ACC112 (cell line): ENCODE results near the gene MATCAP1.

ENCODE experiments used
- H2AFZ ChIP-seq: fragments of 200-600 bp; sonication (generic); one replicate; pipeline ENCODE4 v1.6.0; 2017; ENCODE audit warnings: antibody characterized with exemption, low read length; ENCODE audit not compliant: unreplicated experiment
- H3K27ac ChIP-seq: fragments of 200-600 bp; sonication (generic); 2 replicates; pipeline ENCODE4 v1.5.1; 2014; ENCODE audit warnings: low read depth, mild to moderate bottlenecking, antibody characterized with exemption, low read length, moderate library complexity
- H3K27me3 ChIP-seq: fragments of 200-600 bp; sonication (generic); 2 replicates; pipeline ENCODE4 v1.6.1; 2014; ENCODE audit warnings: mild to moderate bottlenecking, antibody characterized with exemption, low read length, moderate library complexity, mixed read lengths; ENCODE audit not compliant: insufficient read depth
- H3K36me3 ChIP-seq: fragments of 200-600 bp; sonication (generic); 2 replicates; pipeline ENCODE4 v1.6.1; 2016; ENCODE audit warnings: mild to moderate bottlenecking, antibody characterized with exemption, low read length, moderate library complexity, mixed read lengths; ENCODE audit not compliant: insufficient read depth
- H3K4me1 ChIP-seq: fragments of 200-600 bp; sonication (generic); one replicate; pipeline ENCODE4 v1.6.1; 2016; ENCODE audit warnings: low read length, mixed read lengths; ENCODE audit not compliant: insufficient read depth, unreplicated experiment, control insufficient read depth
- H3K4me3 ChIP-seq: fragments of 200-600 bp; sonication (generic); 2 replicates; pipeline ENCODE4 v1.5.1; 2014; ENCODE audit warnings: mild to moderate bottlenecking, low read depth, low read length
- H3K79me2 ChIP-seq: fragments of 200-600 bp; sonication (generic); one replicate; pipeline ENCODE4 v1.6.0; 2016; ENCODE audit warnings: low read length; ENCODE audit not compliant: control insufficient read depth, unreplicated experiment, insufficient read depth

Gene MATCAP1

DNA sequence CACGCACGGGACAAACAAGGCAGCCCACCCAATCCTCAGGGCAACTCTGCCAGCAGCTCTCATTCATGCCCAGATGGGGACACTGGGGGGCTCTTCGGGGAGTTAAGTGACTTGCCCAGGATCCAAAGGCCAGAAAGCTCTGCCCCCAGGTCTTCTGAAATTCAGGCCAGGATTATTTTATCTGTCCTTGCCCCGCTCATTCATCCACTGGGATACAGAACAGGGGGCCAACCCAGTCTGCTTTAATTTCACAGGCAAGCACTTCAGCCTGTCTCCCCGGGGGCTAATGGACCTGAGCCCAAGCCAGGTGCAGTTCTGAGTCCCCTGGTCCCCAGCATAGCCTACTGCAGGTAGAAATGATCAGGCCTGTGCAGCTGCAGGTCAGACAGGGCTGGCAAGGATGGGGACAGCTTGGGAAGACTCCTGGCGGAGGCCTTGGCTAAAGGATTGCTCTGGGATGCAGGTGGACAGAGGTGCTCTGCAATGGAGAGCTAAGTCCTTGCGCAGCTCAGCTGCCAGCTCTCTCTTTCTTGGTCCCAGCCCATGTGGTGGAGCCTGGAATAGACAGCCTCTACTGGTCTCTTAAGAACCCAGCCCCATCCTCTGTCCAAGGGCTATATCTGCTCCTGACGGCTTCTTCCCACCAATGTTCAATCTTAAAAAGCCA, 32.2 kb downstream of the MATCAP1 start:
- peak overlapping the region; percentile 81; the same call in 1 of the 2 replicates for H3K27ac ChIP-seq
- peaks cover 15% of the 10 kb centered on the region; the same call in 1 of the 2 replicates for H3K36me3 ChIP-seq
- H3K27me3 ChIP-seq, result no peaks in the 10 kb centered on the region
- H3K4me3 ChIP-seq, result peak overlapping the region; percentile 86
- peak overlapping the region; percentile 74 for H2AFZ ChIP-seq
- peaks cover 6% of the 10 kb centered on the region for H3K79me2 ChIP-seq
- peaks cover 7% of the 10 kb centered on the region for H3K4me1 ChIP-seq

DNA sequence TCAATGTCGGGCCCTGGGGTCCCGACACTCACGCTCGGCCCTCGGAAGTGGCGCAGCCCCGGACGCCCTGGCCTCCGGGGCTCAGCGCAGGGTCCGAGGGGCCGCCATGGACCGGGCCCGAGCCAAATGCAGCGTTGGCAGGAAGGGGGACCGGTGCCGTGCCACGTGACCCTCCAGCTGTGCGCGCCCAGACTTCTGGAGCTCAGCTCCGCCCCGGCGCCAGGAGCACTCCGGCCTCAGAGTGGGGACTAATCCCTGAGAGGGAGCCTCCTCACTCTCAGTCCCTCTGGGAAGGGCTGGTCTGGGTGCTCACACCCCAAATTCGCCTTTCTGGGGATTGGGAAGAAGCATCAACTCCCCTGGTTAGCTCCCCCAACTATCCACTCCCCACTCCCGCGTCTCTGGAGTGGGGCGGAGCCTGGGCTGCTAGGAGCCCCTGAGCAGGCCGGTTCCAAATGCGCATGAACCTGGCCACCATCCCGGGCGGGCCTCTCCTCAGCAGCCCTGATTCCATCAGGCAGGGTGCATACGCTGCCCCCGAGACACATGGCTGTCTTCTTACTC, 32.8 kb downstream of the MATCAP1 start, which contains the start of gene B3GNT9:
TSS of gene B3GNT9 (minus strand) at position 166 of the 564 bp plus-strand sequence. CDS start 513 bp downstream, outside the sequence.
- Histone ChIP-seq H3K27ac (peak within 1 kb of the TSS; percentile 81), H3K36me3 (peaks cover 15% of the 10 kb centered on the region; the same call in 1 of the 2 replicates), H2AFZ (peak within 1 kb of the TSS; percentile 74)

DNA sequence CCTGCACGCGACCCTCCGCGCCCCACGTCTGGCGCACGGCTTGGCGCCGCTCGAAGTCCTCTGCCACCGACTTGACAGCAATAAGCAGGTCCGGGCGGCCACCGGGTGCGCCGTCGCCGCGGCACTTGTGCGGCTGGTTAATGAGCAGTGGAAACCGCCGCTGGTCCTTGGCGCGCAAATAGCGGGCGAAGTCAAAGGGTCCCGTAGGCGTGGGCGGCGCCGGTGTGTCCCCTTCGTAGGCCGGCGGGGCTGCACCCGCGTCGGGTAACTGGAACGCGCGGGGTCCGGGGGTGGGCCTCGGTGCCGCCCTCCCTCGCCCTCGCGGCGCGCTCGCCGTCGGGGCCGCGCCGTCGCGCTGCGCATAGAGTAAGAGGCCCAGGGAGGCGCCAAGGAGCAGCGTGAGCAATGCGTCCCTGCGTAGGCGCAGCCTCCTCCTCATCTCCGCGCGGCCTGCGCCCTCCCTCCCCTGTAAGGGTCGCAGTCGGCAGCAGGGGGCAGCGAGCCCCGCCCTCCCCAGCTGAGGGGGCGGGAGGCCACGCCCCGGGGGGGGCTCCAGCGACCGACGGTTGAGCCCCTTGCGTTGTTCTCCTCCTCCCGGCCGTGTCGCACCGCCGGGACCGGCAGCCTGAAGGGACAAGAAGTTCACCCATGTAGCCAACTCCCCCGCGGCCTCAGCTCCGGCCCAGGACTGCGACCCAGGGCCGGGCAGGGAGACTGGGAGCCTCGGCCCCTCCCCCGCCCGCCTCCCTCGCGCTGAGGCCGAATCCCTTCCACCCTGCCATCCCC, 33.5 kb downstream of the MATCAP1 start:
- H3K4me3 ChIP-seq, result peak overlapping the region; percentile 86
- peak overlapping the region; percentile 74 for H2AFZ ChIP-seq
- H3K27ac ChIP-seq, result peak overlapping the region; percentile 81

More for the DNA sequence above, 32.8 kb downstream of the MATCAP1 start, which contains the start of gene B3GNT9:
- Histone ChIP-seq H3K4me1 (peaks cover 7% of the 10 kb centered on the region), H3K27me3 (no peaks in the 10 kb centered on the region), H3K4me3 (peak within 1 kb of the TSS; percentile 86), H3K79me2 (peaks cover 6% of the 10 kb centered on the region)

GRCh38 chr16:67149276-67150046, 34.3 kb downstream of the MATCAP1 start:
- H3K36me3 ChIP-seq, result peaks cover 15% of the 10 kb centered on the region; the same call in 1 of the 2 replicates
- H3K79me2 ChIP-seq, result peaks cover 6% of the 10 kb centered on the region
- H3K27ac ChIP-seq, result no peak overlapping the region
- H3K4me1 ChIP-seq, result peaks cover 7% of the 10 kb centered on the region
- peak overlapping the region; percentile 86 for H3K4me3 ChIP-seq
- no peak overlapping the region for H2AFZ ChIP-seq
- no peaks in the 10 kb centered on the region for H3K27me3 ChIP-seq

More for the DNA sequence above, 33.5 kb downstream of the MATCAP1 start:
- Histone ChIP-seq H3K79me2 (peaks cover 6% of the 10 kb centered on the region), H3K27me3 (no peaks in the 10 kb centered on the region), H3K36me3 (peaks cover 15% of the 10 kb centered on the region; the same call in 1 of the 2 replicates), H3K4me1 (peaks cover 7% of the 10 kb centered on the region)

- Histone ChIP-seq H3K27ac (no peak overlapping the region), H3K27me3 (no peaks in the 10 kb centered on the region), H2AFZ (no peak overlapping the region), H3K4me1 (peaks cover 7% of the 10 kb centered on the region), H3K36me3 (peaks cover 18% of the 10 kb centered on the region; the same call in 1 of the 2 replicates), H3K79me2 (peaks cover 6% of the 10 kb centered on the region), H3K4me3 (no peak overlapping the region)
Observed at GRCh38 chr16:67148656-67149275, 35.0 kb downstream of the MATCAP1 start.

DNA sequence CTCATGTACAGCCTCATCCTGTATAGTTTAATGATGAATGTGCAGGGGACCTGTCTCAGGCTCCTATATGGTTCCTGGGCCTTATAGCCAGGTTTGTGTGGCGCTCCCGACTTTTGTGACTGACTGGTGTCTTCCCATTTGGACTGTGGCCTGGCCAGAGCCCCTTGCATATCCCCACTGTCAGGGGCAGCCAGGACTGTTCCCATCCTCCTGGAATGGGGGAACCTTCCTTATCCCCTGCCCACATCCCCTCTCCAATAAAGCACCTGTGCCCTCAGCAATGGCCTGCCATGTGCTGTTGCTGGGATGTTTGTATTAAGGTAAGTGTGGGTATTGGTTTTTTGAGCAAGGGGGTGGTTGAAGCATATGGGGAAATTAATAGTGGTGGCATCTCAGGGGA, 35.5 kb downstream of the MATCAP1 start:
- Histone ChIP-seq H3K36me3 (peaks cover 20% of the 10 kb centered on the region; the same call in 1 of the 2 replicates), H3K4me1 (peaks cover 7% of the 10 kb centered on the region), H3K79me2 (peaks cover 6% of the 10 kb centered on the region), H3K27ac (no peak overlapping the region), H2AFZ (no peak overlapping the region), H3K4me3 (no peak overlapping the region), H3K27me3 (no peaks in the 10 kb centered on the region)

- Histone ChIP-seq H2AFZ (no peak overlapping the region), H3K36me3 (peaks cover 20% of the 10 kb centered on the region; the same call in 1 of the 2 replicates), H3K4me3 (no peak overlapping the region), H3K4me1 (peaks cover 7% of the 10 kb centered on the region), H3K27me3 (no peaks in the 10 kb centered on the region), H3K79me2 (peaks cover 6% of the 10 kb centered on the region), H3K27ac (no peak overlapping the region)
Observed at GRCh38 chr16:67147437-67148140, 36.2 kb downstream of the MATCAP1 start.

- peaks cover 7% of the 10 kb centered on the region for H3K4me1 ChIP-seq
- H3K27ac ChIP-seq, result no peak overlapping the region
- no peak overlapping the region for H2AFZ ChIP-seq
- peaks cover 20% of the 10 kb centered on the region; the same call in 1 of the 2 replicates for H3K36me3 ChIP-seq
- H3K27me3 ChIP-seq, result no peaks in the 10 kb centered on the region
- no peak overlapping the region for H3K4me3 ChIP-seq
- peaks cover 6% of the 10 kb centered on the region for H3K79me2 ChIP-seq
Observed at GRCh38 chr16:67146523-67147357, 37.0 kb downstream of the MATCAP1 start.

- Histone ChIP-seq H3K27ac (no peak overlapping the region), H2AFZ (no peak overlapping the region), H3K4me1 (no peaks in the 10 kb centered on the region), H3K36me3 (peaks cover 28% of the 10 kb centered on the region), H3K79me2 (peaks cover 6% of the 10 kb centered on the region), H3K4me3 (no peak overlapping the region), H3K27me3 (no peaks in the 10 kb centered on the region)
Observed at GRCh38 chr16:67145746-67146145, 38.0 kb downstream of the MATCAP1 start.
